ENCODE data around the gene SETX. TPM values are rescaled to one million over a fixed set of nuclear protein-coding genes. Genes with fewer than 3 reads are reported as not detected.
"Not testable (repeated sequence)": the region's sequence is repeated elsewhere in the genome, so short reads cannot be mapped to it uniquely, and the experiment has no call there.

SETX gene
- total and polyA plus RNA-seq, 2 of the 13 experiments (the other 11 are each of a cell fraction or from before 2014, with no cell fraction given) = 13.2 to 39.0 TPM

- H3K4me3 ChIP-seq (replicated peaks in 1 of 3; ENCODE audit: insufficient read depth in 1 of 3, low read depth in 2 of 3, low read length in 3 of 3); H3K27me3 ChIP-seq (ENCODE audit: control insufficient read depth in 1 of 2, insufficient read depth in 2 of 2, low read length in 2 of 2); CTCF ChIA-PET (ENCODE audit: low intra/inter-chr PET ratio, low total read pairs); H3K79me2 ChIP-seq (ENCODE audit: insufficient read depth, low read length); H3K9ac ChIP-seq (ENCODE audit: insufficient read depth, low read depth, low read length); intact Hi-C loops (cut with micrococcal nuclease; ENCODE audit: unreplicated experiment); ATAC-seq; H2AFZ ChIP-seq (ENCODE audit: low read length); H3K4me2 ChIP-seq (ENCODE audit: low read depth, low read length); POLR2A ChIA-PET; FAIRE-seq; H3K9me3 ChIP-seq (ENCODE audit: low read length); BruUV-seq (replicated peaks); H4K20me1 ChIP-seq (ENCODE audit: insufficient read depth, low read length); TF ChIP-seq EP300 (IDR thresholded peaks at IDR 0.05; ENCODE audit: low read depth in 2 of 2, low read length in 2 of 2): not testable (repeated sequence)
- in situ Hi-C loops (cut with HindIII; ENCODE audit: extremely low pct_ligation_motif_present, low pct_unique_long_range_greater_than_20kb) = loop anchor here (5.0 kb wide), 1 partner anchor 508 kb away; no protein-coding TSS in a partner anchor
- Histone ChIP-seq H3K4me1 (ENCODE audit: insufficient read depth, low read length) (peaks cover 11% of the 10 kb centered on the region; the same call in 1 of the 2 replicates), H3K36me3 (replicated peaks in 1 of 2; ENCODE audit: control insufficient read depth in 1 of 2, insufficient read depth in 2 of 2, low read length in 2 of 2) (peaks cover 10 to 47% of the 10 kb centered on the region in 2 experiments), H3K27ac (ENCODE audit: extremely low read length, insufficient read depth, low read length) (peak overlapping the region; percentile 47)
- peak; percentile 75 for DNase-seq (ENCODE audit: low spot score)
- 88% methylated on average over 5 of the region's 16 CpGs for WGBS (ENCODE audit: low lambda C conversion rate)
- TF ChIP-seq NFE2L2 (IDR thresholded peaks at IDR 0.05; ENCODE audit: low read length) = peak; percentile 92
- TF ChIP-seq MXI1 (IDR thresholded peaks at IDR 0.05; ENCODE audit: borderline replicate concordance, low read depth, low read length) = peak; percentile 86; the same call in 1 of the 3 replicates
- TF ChIP-seq JUNB (CRISPR knock-in tag; IDR thresholded peaks at IDR 0.05; ENCODE audit: borderline replicate concordance) = 0 out of 2 replicates have a peak, but pooled peaks have one; percentile 30
- peak; percentile 97 for TF ChIP-seq ZBTB26 (CRISPR knock-in tag; IDR thresholded peaks at IDR 0.05; ENCODE audit: borderline replicate concordance)
- peak; percentile 12; the same call in 1 of the 2 replicates for TF ChIP-seq EP300 (CRISPR knock-in tag; IDR thresholded peaks at IDR 0.05; ENCODE audit: borderline replicate concordance)
- peak; percentile 14; the same call in 1 of the 2 replicates for TF ChIP-seq POGZ (CRISPR knock-in tag; IDR thresholded peaks at IDR 0.05)
- peak; percentile 24; the same call in 1 of the 2 replicates for TF ChIP-seq HNF4A (CRISPR knock-in tag; IDR thresholded peaks at IDR 0.05)
- TF ChIP-seq MAFK (conservative IDR thresholded peaks at IDR 0.05 in 1 of 2, IDR thresholded peaks at IDR 0.05 in 1 of 2; ENCODE audit: low read length in 2 of 2) = peak; percentile 69 to 88
- peak; percentile 67; the same call in 1 of the 2 replicates for TF ChIP-seq NFE2 (CRISPR knock-in tag; IDR thresholded peaks at IDR 0.05)
- 0 out of 2 replicates have a peak, but pooled peaks have one; percentile 21 for TF ChIP-seq ARID4A (CRISPR knock-in tag; IDR thresholded peaks at IDR 0.05; ENCODE audit: borderline replicate concordance)
- TF ChIP-seq PAXIP1 (CRISPR knock-in tag; conservative IDR thresholded peaks at IDR 0.05) = 0 out of 2 replicates have a peak, but pooled peaks have one; percentile 15
- TF ChIP-seq FOSL2 (CRISPR knock-in tag; IDR thresholded peaks at IDR 0.05) = peak; percentile 84
- TF ChIP-seq ZEB1 (IDR thresholded peaks at IDR 0.05; ENCODE audit: insufficient replicate concordance, low read depth) = peak; percentile 97
Measured at GRCh38 chr9:132269704-132270516, 84.9 kb downstream of the SETX start.
